Breast epithelium (tissue), 3 donors: Measurements from ENCODE around the gene RBM3.

Source experiments
- CTCF ChIP-seq, 3 donors: fragments of 450-650 bp; IDR thresholded peaks; one replicate each; pipeline ENCODE4 v1.5.1; 2016 to 2017; ENCODE audit warnings: antibody characterized with exemption in 3 of 3, mild to moderate bottlenecking in 3 of 3, moderate library complexity in 3 of 3
- POLR2A ChIP-seq: fragments of 450-650 bp; IDR thresholded peaks from one replicate; pipeline ENCODE4 v1.6.1; 2016; ENCODE audit warnings: antibody characterized with exemption, mild to moderate bottlenecking, moderate library complexity
- POLR2AphosphoS5 ChIP-seq, 3 donors: sonication (generic); formaldehyde crosslinking; IDR thresholded peaks; one replicate each; pipeline ENCODE4 v1.6.1; 2017; ENCODE audit warnings: antibody characterized with exemption in 3 of 3

- no peak for TF ChIP-seq CTCF (IDR thresholded peaks at IDR 0.05)
- TF ChIP-seq POLR2A, result no peak
- no peak for TF ChIP-seq POLR2AphosphoS5 (IDR thresholded peaks at IDR 0.05)
Measured at GRCh38 chrX:48599341-48599740, 25.1 kb downstream of the RBM3 start.
